Psoas muscle (tissue), 8 donors: Measurements from ENCODE around the gene SH3RF2. TPM values are rescaled to one million over a fixed set of nuclear protein-coding genes. Genes with fewer than 3 reads are reported as not detected.
A peak's percentile ranks its signal among the peaks of the same experiment; 100 is the strongest.

Experiments
- ATAC-seq, 4 donors: fragments of 200-7000 bp; cut with Tn5 transposase; one replicate each; pipeline ENCODE4 v1.9.1; 2020; ENCODE audit warnings: moderate library complexity in 3 of 4, mild to moderate bottlenecking in 2 of 4
- DNase-seq, 2 donors: peaks; one replicate each; pipeline ENCODE4 v3.0.0-alpha.2; 2020
- H3K27ac ChIP-seq: fragments of 200-600 bp; one replicate; pipeline ENCODE4 v1.8.0; 2022
- H3K27me3 ChIP-seq, 3 donors: fragments of 200-600 bp in 1 of 3; one replicate each; pipeline versions ENCODE4 v1.6.1 to v1.8.0; 2013 to 2022; ENCODE audit warnings: low read length in 2 of 3, mild to moderate bottlenecking in 2 of 3, moderate library complexity in 1 of 3; ENCODE audit not compliant: insufficient read depth in 3 of 3
- H3K36me3 ChIP-seq, 2 donors: fragments of 200-600 bp in 1 of 2; one replicate each; pipeline versions ENCODE4 v1.6.1 to v1.8.0; 2013 to 2022; ENCODE audit warnings: low read depth in 1 of 2, mild to moderate bottlenecking in 1 of 2, moderate library complexity in 1 of 2; ENCODE audit not compliant: insufficient read depth in 1 of 2
- H3K4me1 ChIP-seq: fragments of 200-600 bp; one replicate; pipeline ENCODE4 v1.8.0; 2022
- H3K4me3 ChIP-seq: fragments of 200-600 bp; one replicate; pipeline ENCODE4 v1.8.0; 2022; ENCODE audit warnings: mild to moderate bottlenecking
- H3K9me3 ChIP-seq: fragments of 200-600 bp; one replicate; pipeline ENCODE4 v1.8.0; 2022
- WGBS, 3 donors: extraction: QIAGEN DNeasy Blood & Tissue Kit; methylation state at CpG; one replicate each; pipeline versions ENCODE4 v1.1.6 to v1.1.7; 2013; 5-methylcytosine and 5-hydroxymethylcytosine counted together
- intact Hi-C, 2 donors: fragments of 100-400 bp; cut with DNase I; formaldehyde crosslinking; loops; one replicate each; pipeline versions ENCODE4 v1.11.0 to v1.14.2; 2022
- polyA plus RNA-seq, 3 donors: library from polyadenylated mRNA; stranded (reverse); fragments of 200-250 nt; gene quantifications; one replicate each; pipeline ENCODE4 v1.2.3, GENCODE V29; 2013
- total RNA-seq, 4 donors: library from RNA; stranded (reverse); fragmentation: NEBNext Ultra II Directional in 2 of 4; extraction: Animal tissue kit (Norgen Biotek cat#: 25700) in 2 of 4; gene quantifications; one replicate each; pipeline versions ENCODE4 v1.2.1 to v1.2.4, GENCODE V29; 2021 to 2023
- TF ChIP-seq, protein P1 (sequence below): fragments of 200-600 bp; IDR thresholded peaks from one replicate; pipeline ENCODE4 v1.8.0; 2022; ENCODE audit warnings: antibody characterized with exemption
- donor health status: healthy with polysubstance abuse.
- donor health status: DM: no; HTN: no; CAD: no; lungs with moderate emphysema.
- donor health status: Bipolar disorder and iron deficiency.
- donor health status: healthy.
- donor health status: DM: yes; HTN: yes; CAD: no.
- donor health status: DM: no; HTN: no; CAD: no.
- donor health status: DM: no; HTN: no; CAD: no.
- donor health status: DM: yes; HTN: yes; CAD: no.

Gene SH3RF2
- total and polyA plus RNA-seq, 7 donors = 1.1 to 64.1 (median 24.3) TPM

DNA sequence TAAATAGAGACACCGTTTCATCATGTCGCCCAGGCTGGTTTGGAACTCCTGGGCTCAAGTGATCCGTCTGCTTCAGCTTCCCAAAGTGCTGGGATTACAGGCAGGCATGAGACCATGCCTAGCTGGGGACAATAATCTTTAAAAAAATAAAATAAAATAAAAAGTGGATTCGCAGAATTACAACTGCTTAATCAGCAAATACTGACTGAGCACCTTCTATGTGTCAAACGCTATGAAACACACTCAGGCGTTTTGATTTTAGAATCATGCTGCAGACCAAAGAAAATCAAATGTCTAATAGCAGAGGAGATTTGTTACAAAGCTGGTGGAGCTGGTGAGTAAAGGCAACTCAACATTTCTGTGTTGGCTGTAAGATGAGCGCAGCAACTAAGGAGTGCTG is 22.7 kb upstream of the SH3RF2 start:
- TF ChIP-seq, protein P1, sequence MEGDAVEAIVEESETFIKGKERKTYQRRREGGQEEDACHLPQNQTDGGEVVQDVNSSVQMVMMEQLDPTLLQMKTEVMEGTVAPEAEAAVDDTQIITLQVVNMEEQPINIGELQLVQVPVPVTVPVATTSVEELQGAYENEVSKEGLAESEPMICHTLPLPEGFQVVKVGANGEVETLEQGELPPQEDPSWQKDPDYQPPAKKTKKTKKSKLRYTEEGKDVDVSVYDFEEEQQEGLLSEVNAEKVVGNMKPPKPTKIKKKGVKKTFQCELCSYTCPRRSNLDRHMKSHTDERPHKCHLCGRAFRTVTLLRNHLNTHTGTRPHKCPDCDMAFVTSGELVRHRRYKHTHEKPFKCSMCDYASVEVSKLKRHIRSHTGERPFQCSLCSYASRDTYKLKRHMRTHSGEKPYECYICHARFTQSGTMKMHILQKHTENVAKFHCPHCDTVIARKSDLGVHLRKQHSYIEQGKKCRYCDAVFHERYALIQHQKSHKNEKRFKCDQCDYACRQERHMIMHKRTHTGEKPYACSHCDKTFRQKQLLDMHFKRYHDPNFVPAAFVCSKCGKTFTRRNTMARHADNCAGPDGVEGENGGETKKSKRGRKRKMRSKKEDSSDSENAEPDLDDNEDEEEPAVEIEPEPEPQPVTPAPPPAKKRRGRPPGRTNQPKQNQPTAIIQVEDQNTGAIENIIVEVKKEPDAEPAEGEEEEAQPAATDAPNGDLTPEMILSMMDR = no peak
- 92 to 95% (median 94%) methylated on average over 7 of the region's 7 CpGs for WGBS, 3 donors
- H3K9me3 ChIP-seq = no peaks in the 10 kb centered on the region
- intact Hi-C loops = no loop called here
- ATAC-seq = no peak
- no peaks in the 10 kb centered on the region for H3K27me3 ChIP-seq
- H3K4me3 ChIP-seq = no peak overlapping the region
- no peak overlapping the region for H3K27ac ChIP-seq
- no peak for DNase-seq
- H3K36me3 ChIP-seq = no peaks in the 10 kb centered on the region
- H3K4me1 ChIP-seq = peaks cover 4% of the 10 kb centered on the region

- intact Hi-C loops = no loop called here
- no peak for DNase-seq
- no peak overlapping the region for H3K27ac ChIP-seq
Measured at GRCh38 chr5:145915970-145916638, 20.3 kb upstream of the SH3RF2 start.

GRCh38 chr5:145917288-145917687 is 19.1 kb upstream of the SH3RF2 start:
- TF ChIP-seq, protein P1 = no peak
- intact Hi-C loops = no loop called here
- DNase-seq = no peak
- H3K9me3 ChIP-seq = no peaks in the 10 kb centered on the region
- H3K36me3 ChIP-seq = no peaks in the 10 kb centered on the region
- peaks cover 4% of the 10 kb centered on the region for H3K4me1 ChIP-seq
- H3K4me3 ChIP-seq = no peak overlapping the region
- H3K27ac ChIP-seq = no peak overlapping the region
- H3K27me3 ChIP-seq = no peaks in the 10 kb centered on the region
- peak; percentile 36 to 77 (median 66) for ATAC-seq

More at GRCh38 chr5:145915970-145916638, 20.3 kb upstream of the SH3RF2 start:
- Histone ChIP-seq H3K4me3 (no peak overlapping the region), H3K36me3 (no peaks in the 10 kb centered on the region), H3K27me3 (no peaks in the 10 kb centered on the region), H3K9me3 (no peaks in the 10 kb centered on the region), H3K4me1 (peaks cover 4% of the 10 kb centered on the region)
- 86 to 92% (median 88%) methylated on average over 7 of the region's 7 CpGs for WGBS, 3 donors
- TF ChIP-seq, protein P1 = no peak
- ATAC-seq = no peak

GRCh38 chr5:145918397-145918796 is 18.0 kb upstream of the SH3RF2 start:
- DNase-seq (no peak), ATAC-seq (no peak)
- Histone ChIP-seq H3K4me1 (peaks cover 4% of the 10 kb centered on the region), H3K36me3 (no peaks in the 10 kb centered on the region), H3K27me3 (no peaks in the 10 kb centered on the region), H3K9me3 (no peaks in the 10 kb centered on the region), H3K27ac (no peak overlapping the region), H3K4me3 (no peak overlapping the region)
- intact Hi-C loops = no loop called here
- WGBS, 3 donors = 81 to 85% (median 83%) methylated on average over 2 of the region's 2 CpGs
- TF ChIP-seq, protein P1 = no peak

GRCh38 chr5:145919413-145919812 is 17.0 kb upstream of the SH3RF2 start:
- H3K9me3 ChIP-seq = no peaks in the 10 kb centered on the region
- TF ChIP-seq, protein P1 = no peak
- ATAC-seq = no peak
- no peak for DNase-seq
- no peak overlapping the region for H3K27ac ChIP-seq
- no peaks in the 10 kb centered on the region for H3K36me3 ChIP-seq
- no peaks in the 10 kb centered on the region for H3K27me3 ChIP-seq
- 77 to 83% (median 80%) methylated on average over 6 of the region's 6 CpGs for WGBS, 3 donors
- H3K4me1 ChIP-seq = peaks cover 4% of the 10 kb centered on the region
- intact Hi-C loops = no loop called here
- H3K4me3 ChIP-seq = no peak overlapping the region
